ENCODE data around the gene ANTXRL. TPM values are rescaled to one million over a fixed set of nuclear protein-coding genes. Genes with fewer than 3 reads are reported as not detected.

The ANTXRL gene
- total RNA-seq, 1 donor from 2014 or later = not detected

DNA sequence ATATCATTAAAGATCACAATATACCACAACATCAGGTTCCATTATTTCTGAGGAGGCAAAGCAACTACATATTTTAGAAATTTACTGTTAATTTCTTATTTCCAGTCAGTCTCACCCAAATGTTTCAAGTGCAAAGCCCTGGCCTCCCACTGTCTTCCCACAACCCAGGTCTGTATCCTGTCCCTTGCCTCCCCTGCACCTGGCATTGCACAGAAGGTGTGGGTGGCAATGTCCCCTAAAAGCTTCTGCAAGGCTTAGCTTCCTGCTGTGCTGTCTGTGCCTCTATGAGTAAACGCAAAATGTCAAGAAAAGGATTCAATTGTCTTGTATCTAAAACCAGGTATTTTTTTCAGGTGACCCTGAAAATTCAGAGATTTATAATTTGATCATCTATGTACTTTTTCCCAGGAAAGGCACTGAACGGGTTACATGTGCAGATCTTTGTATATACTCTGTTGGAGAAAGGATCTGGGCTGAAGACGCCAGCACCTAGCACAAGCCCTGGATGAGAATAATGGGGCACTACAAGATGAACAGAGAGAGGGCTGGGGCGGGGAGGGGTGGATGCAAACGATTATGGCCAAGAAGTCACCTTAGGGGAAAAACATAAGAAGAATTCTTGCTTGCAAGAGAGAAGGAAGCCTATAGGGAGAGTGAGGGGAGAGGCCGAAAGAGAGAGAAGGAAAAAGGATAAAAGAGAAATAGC, 3.1 kb upstream of the ANTXRL start:
- Mint-ChIP-seq H3K27me3 (ENCODE audit: low read depth, unreplicated experiment) (peaks cover 41% of the 10 kb centered on the region), H3K36me3 (ENCODE audit: low read depth, unreplicated experiment) (peaks cover 2% of the 10 kb centered on the region), H3K4me1 (ENCODE audit: low read depth, unreplicated experiment) (peaks cover 6% of the 10 kb centered on the region), H3K4me3 (ENCODE audit: unreplicated experiment) (peak overlapping the region; percentile 89), H3K9me3 (ENCODE audit: unreplicated experiment) (peaks cover 4% of the 10 kb centered on the region), H3K27ac (ENCODE audit: unreplicated experiment) (peak overlapping the region; percentile 38)
- H3K27me3 ChIP-seq (ENCODE audit: insufficient read depth, low read length) = peaks cover 17% of the 10 kb centered on the region
- no peaks in the 10 kb centered on the region for H3K36me3 ChIP-seq (ENCODE audit: insufficient read depth, low read length)
- H3K4me2 ChIP-seq (ENCODE audit: low read length) = peak overlapping the region; percentile 89
- FAIRE-seq (no peak), DNase-seq (ENCODE audit: low read depth) (no peak)
- peak overlapping the region; percentile 77 for H3K9ac ChIP-seq (ENCODE audit: low read length)
- TF ChIP-seq, protein P1, sequence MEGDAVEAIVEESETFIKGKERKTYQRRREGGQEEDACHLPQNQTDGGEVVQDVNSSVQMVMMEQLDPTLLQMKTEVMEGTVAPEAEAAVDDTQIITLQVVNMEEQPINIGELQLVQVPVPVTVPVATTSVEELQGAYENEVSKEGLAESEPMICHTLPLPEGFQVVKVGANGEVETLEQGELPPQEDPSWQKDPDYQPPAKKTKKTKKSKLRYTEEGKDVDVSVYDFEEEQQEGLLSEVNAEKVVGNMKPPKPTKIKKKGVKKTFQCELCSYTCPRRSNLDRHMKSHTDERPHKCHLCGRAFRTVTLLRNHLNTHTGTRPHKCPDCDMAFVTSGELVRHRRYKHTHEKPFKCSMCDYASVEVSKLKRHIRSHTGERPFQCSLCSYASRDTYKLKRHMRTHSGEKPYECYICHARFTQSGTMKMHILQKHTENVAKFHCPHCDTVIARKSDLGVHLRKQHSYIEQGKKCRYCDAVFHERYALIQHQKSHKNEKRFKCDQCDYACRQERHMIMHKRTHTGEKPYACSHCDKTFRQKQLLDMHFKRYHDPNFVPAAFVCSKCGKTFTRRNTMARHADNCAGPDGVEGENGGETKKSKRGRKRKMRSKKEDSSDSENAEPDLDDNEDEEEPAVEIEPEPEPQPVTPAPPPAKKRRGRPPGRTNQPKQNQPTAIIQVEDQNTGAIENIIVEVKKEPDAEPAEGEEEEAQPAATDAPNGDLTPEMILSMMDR (IDR thresholded peaks at IDR 0.05; ENCODE audit: insufficient read depth, low read depth, low read length) = no peak
- TF ChIP-seq EZH2 (IDR thresholded peaks at IDR 0.05; ENCODE audit: insufficient read depth, low read length) = no peak
- H3K27ac ChIP-seq (ENCODE audit: low read depth, low read length) = no peak overlapping the region
- no peaks in the 10 kb centered on the region for H4K20me1 ChIP-seq (ENCODE audit: insufficient read depth, low read length)
- H3K79me2 ChIP-seq (ENCODE audit: insufficient read depth, low read length) = no peaks in the 10 kb centered on the region
- peak overlapping the region; percentile 94 for H2AFZ ChIP-seq (ENCODE audit: low read depth, low read length)
- H3K4me3 ChIP-seq (ENCODE audit: insufficient read depth, low read depth, low read length) = peak overlapping the region; percentile 57
- peaks cover 3% of the 10 kb centered on the region for H3K4me1 ChIP-seq (ENCODE audit: insufficient read depth, low read length)
- no peaks in the 10 kb centered on the region for H3K9me3 ChIP-seq (ENCODE audit: insufficient read depth, low read depth, low read length)

DNA sequence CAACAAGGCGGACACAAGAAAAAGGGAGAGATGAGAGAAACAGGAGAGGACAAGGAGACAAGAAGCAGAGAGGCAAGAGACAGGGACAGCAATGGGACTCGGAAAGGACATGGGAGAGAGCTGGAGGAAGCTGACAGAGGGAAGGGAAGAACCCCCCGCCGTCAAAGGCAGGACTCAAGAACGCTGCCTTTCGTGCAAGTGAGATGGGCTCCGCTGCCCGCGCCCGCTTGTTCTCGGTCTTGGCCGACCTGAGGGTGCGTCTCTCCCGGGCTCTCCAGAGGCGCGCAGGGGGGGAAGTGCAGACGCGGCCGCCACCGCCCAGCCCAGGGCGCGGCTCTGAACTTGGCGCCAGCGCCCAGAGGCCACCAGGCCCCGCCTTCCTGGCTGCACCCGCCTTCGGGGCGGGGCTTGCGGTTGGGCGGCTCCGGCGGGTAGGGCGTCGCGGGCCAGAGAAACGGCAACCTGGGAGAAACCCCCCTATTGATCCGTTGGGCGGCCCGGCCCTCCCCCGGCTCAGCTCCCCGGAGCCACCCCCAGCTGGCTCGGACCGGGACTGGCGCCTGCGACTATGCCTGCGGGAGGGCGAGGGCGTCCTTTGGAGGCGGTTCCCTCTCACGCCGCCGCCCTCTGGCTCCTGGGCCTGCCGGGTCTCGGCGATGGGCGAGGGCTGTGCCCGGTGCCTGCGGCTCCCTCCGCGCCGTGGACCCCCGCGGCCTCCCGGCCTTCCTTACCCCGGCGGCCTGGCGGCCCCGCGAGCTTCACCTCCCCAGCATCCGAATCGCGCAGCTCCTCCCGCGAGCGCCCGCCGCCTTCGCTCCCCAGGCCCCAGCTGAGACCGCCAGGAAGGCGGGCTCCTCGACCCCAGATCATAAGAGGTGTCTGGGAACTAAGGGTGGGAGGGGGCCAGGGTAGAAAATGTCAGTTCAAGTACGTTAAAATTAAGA, 2.2 kb upstream of the ANTXRL start:
- Histone ChIP-seq H3K4me3 (ENCODE audit: insufficient read depth, low read depth, low read length) (peak overlapping the region; percentile 57), H3K79me2 (ENCODE audit: insufficient read depth, low read length) (no peaks in the 10 kb centered on the region), H3K9me3 (ENCODE audit: insufficient read depth, low read depth, low read length) (no peaks in the 10 kb centered on the region), H2AFZ (ENCODE audit: low read depth, low read length) (peak overlapping the region; percentile 94), H3K4me1 (ENCODE audit: insufficient read depth, low read length) (peaks cover 3% of the 10 kb centered on the region), H3K9ac (ENCODE audit: low read length) (peak overlapping the region; percentile 77), H4K20me1 (ENCODE audit: insufficient read depth, low read length) (no peaks in the 10 kb centered on the region), H3K27me3 (ENCODE audit: insufficient read depth, low read length) (peaks cover 17% of the 10 kb centered on the region), H3K27ac (ENCODE audit: low read depth, low read length) (no peak overlapping the region), H3K36me3 (ENCODE audit: insufficient read depth, low read length) (no peaks in the 10 kb centered on the region), H3K4me2 (ENCODE audit: low read length) (peak overlapping the region; percentile 89)
- Mint-ChIP-seq H3K27me3 (ENCODE audit: low read depth, unreplicated experiment) (peaks cover 46% of the 10 kb centered on the region), H3K4me1 (ENCODE audit: low read depth, unreplicated experiment) (peaks cover 6% of the 10 kb centered on the region), H3K9me3 (ENCODE audit: unreplicated experiment) (peaks cover 4% of the 10 kb centered on the region), H3K4me3 (ENCODE audit: unreplicated experiment) (peak overlapping the region; percentile 89), H3K36me3 (ENCODE audit: low read depth, unreplicated experiment) (peaks cover 2% of the 10 kb centered on the region), H3K27ac (ENCODE audit: unreplicated experiment) (peak overlapping the region; percentile 41)
- no peak for FAIRE-seq
- TF ChIP-seq, protein P1 (IDR thresholded peaks at IDR 0.05; ENCODE audit: insufficient read depth, low read depth, low read length) = no peak
- TF ChIP-seq EZH2 (IDR thresholded peaks at IDR 0.05; ENCODE audit: insufficient read depth, low read length) = peak; percentile 39
- peak; percentile 33 for DNase-seq (ENCODE audit: low read depth)

Data from astrocyte (in vitro differentiated cells and primary cell).